K562 (cell line): ENCODE data around the gene SPOUT1. TPM values are rescaled to one million over a fixed set of nuclear protein-coding genes. Genes with fewer than 3 reads are reported as not detected.
"Not testable (repeated sequence)": the region's sequence is repeated elsewhere in the genome, so short reads cannot be mapped to it uniquely, and the experiment has no call there.

Experiments
- ATAC-seq: fragments of 200-7000 bp; cut with Tn5 transposase; 3 replicates; pipeline ENCODE4 v1.9.1; 2020; ENCODE audit warnings: moderate library complexity
- BruUV-seq: library from RNA; stranded (reverse); fragments of 400-500 nt; replicated peaks from 2 replicates; lab custom pipeline; 2021; lab: Mats Ljungman, UMichigan
- CTCF ChIA-PET: fragments of 300-600 bp; formaldehyde crosslinking; extraction: SDS; loops from one replicate; lab custom pipeline; 2021; ENCODE audit warnings: low intra/inter-chr PET ratio; lab: Yijun Ruan, JAX
- POLR2A ChIA-PET: fragments of 300-600, 350-650 bp; sonication (Branson Sonifier 250); formaldehyde crosslinking; extraction: SDS; loops from one replicate; lab custom pipeline; 2021; ENCODE audit warnings: antibody characterized with exemption, inconsistent platforms; lab: Yijun Ruan, JAX
- DNase-seq, 4 experiments: peaks; one replicate each; pipeline versions ENCODE4 v3.0.0 to v3.0.0-alpha.2; 2011 to 2018; ENCODE audit warnings: low spot score in 3 of 4, mixed read lengths in 3 of 4; ENCODE audit errors: extremely low read depth in 1 of 4
- FAIRE-seq: peaks from 2 replicates; lab custom pipeline; 2011; peaks lifted over from hg19 to GRCh38; lab: Jason Lieb, UNC
- H2AFZ ChIP-seq: 2 replicates; pipeline ENCODE4 v1.6.0; 2011; ENCODE audit warnings: low read depth, low read length, control low read depth, inconsistent platforms
- H3K27ac ChIP-seq: fragments of 200-600 bp; 3 replicates; pipeline ENCODE4 v1.8.0; 2011; ENCODE audit warnings: low read depth, mild to moderate bottlenecking, control low read depth, inconsistent platforms, low read length, moderate library complexity, mixed read lengths; ENCODE audit errors: extremely low read depth
- H3K27me3 ChIP-seq, 2 experiments: fragments of 300-600 bp in 1 of 2; 2 replicates in 1 of 2; 3 replicates in 1 of 2; pipeline versions ENCODE4 v1.6.0 to v1.8.0; 2011; ENCODE audit warnings: inconsistent platforms in 2 of 2, low read length in 2 of 2, mild to moderate bottlenecking in 1 of 2, mixed read lengths in 1 of 2, moderate library complexity in 1 of 2; ENCODE audit not compliant: control insufficient read depth in 2 of 2, insufficient read depth in 2 of 2
- H3K36me3 ChIP-seq: fragments of 300-600 bp; 3 replicates; pipeline ENCODE4 v1.8.0; 2011; ENCODE audit warnings: mild to moderate bottlenecking, low read length, inconsistent platforms; ENCODE audit not compliant: control insufficient read depth, insufficient read depth
- H3K4me1 ChIP-seq, 2 experiments: fragments of 200-600 bp in 1 of 2; replicated peaks in 1 of 2; 2 replicates in 1 of 2; 3 replicates in 1 of 2; pipeline versions ENCODE4 v1.5.1 to v1.8.0; 2011; ENCODE audit warnings: inconsistent platforms in 2 of 2, low read length in 2 of 2, mild to moderate bottlenecking in 1 of 2, mixed read lengths in 1 of 2, moderate library complexity in 1 of 2; ENCODE audit not compliant: control insufficient read depth in 2 of 2, insufficient read depth in 2 of 2
- H3K4me2 ChIP-seq: 2 replicates; pipeline ENCODE4 v1.6.1; 2011; ENCODE audit warnings: low read length, control low read depth, inconsistent platforms, mixed read lengths; ENCODE audit not compliant: insufficient read depth
- H3K4me3 ChIP-seq: fragments of 200-600 bp; sonication (generic), shearing (Covaris generic); 2 replicates; pipeline ENCODE4 v1.5.1; 2016; ENCODE audit warnings: control low read depth, inconsistent platforms
- H3K79me2 ChIP-seq: fragments of 200-600 bp; 3 replicates; pipeline ENCODE4 v1.8.0; 2011; ENCODE audit warnings: low read length, inconsistent platforms; ENCODE audit not compliant: control insufficient read depth, insufficient read depth
- H3K9ac ChIP-seq, 2 experiments: 2 replicates each; pipeline versions ENCODE4 v1.6.0 to v1.6.1; 2011; ENCODE audit warnings: low read depth in 2 of 2, low read length in 2 of 2, control low read depth in 1 of 2, inconsistent platforms in 1 of 2, mild to moderate bottlenecking in 1 of 2, mixed read lengths in 1 of 2; ENCODE audit not compliant: insufficient read depth in 1 of 2
- H3K9me1 ChIP-seq: one replicate; pipeline ENCODE4 v1.6.0; 2011; ENCODE audit warnings: inconsistent platforms, mild to moderate bottlenecking, low read length, moderate library complexity; ENCODE audit not compliant: control insufficient read depth, insufficient read depth
- H3K9me3 ChIP-seq: replicated peaks from 2 replicates; pipeline ENCODE4 v1.5.1; 2011; ENCODE audit warnings: low read depth, low read length, inconsistent platforms; ENCODE audit not compliant: control insufficient read depth, insufficient read depth
- H4K20me1 ChIP-seq: replicated peaks from 2 replicates; pipeline ENCODE4 v1.6.1; 2011; ENCODE audit warnings: low read length, inconsistent platforms, mixed read lengths; ENCODE audit not compliant: control insufficient read depth, insufficient read depth
- CTCF ChIP-seq, 3 experiments: IDR thresholded peaks in 2 of 3; conservative IDR thresholded peaks in 1 of 3; 2 replicates each; pipeline ENCODE4 v1.5.1; 2011 to 2012; ENCODE audit warnings: low read length in 3 of 3, mild to moderate bottlenecking in 3 of 3, control low read depth in 2 of 3, improper control_type of control experiment in 1 of 3, inconsistent platforms in 1 of 3, low read depth in 1 of 3, mixed read lengths in 1 of 3, moderate library complexity in 1 of 3; ENCODE audit not compliant: insufficient read depth in 2 of 3
- RAD21 ChIP-seq, 2 experiments: fragments of 250-450 bp in 1 of 2; fragments of 450-650 bp in 1 of 2; sonication (Bioruptor Pico) in 1 of 2; formaldehyde crosslinking in 1 of 2; IDR thresholded peaks in 1 of 2; conservative IDR thresholded peaks in 1 of 2; 2 replicates each; pipeline versions ENCODE4 v1.4.0 to v1.8.0; 2020 to 2022; ENCODE audit warnings: mild to moderate bottlenecking in 2 of 2, moderate library complexity in 1 of 2
- WGBS: fragments of 100-300 bp; shearing (Covaris generic); methylation state at CpG from one replicate; pipeline ENCODE4 v1.1.6; 2016; ENCODE audit warnings: low coverage, mixed read lengths; ENCODE audit not compliant: insufficient coverage; ENCODE audit errors: missing lambda C conversion rate; 5-methylcytosine and 5-hydroxymethylcytosine counted together
- in situ Hi-C: fragments of 300-500 bp; cut with MboI; formaldehyde crosslinking; loops from 4 replicates; pipeline ENCODE4 v1.15.0; 2018; ENCODE audit warnings: inconsistent platforms, mixed read lengths
- intact Hi-C: fragments of 100-400 bp; cut with micrococcal nuclease; formaldehyde crosslinking; loops from 2 replicates; pipeline ENCODE4 v1.14.2; 2022
- polyA plus RNA-seq, 8 experiments: library from polyadenylated mRNA; depleted of rRNA in 4 of 8; stranded (reverse) in 5 of 8; unstranded in 3 of 8; fragments of >200 nt; fragmentation: Nextera tagmentation in 2 of 8; fragmentation: Illumina TruSeq in 1 of 8; extraction: Ambion mirVana in 2 of 8; extraction: Trizol in 1 of 8; gene quantifications; 2 replicates each; pipeline versions ENCODE4 v1.2.1 to v1.2.3, GENCODE V29; 2011 to 2014; ENCODE audit warnings: inconsistent platforms in 1 of 8, missing spikeins in 1 of 8
- total RNA-seq, 7 experiments: library from RNA; depleted of rRNA in 6 of 7; stranded (reverse); fragments of >200 nt in 6 of 7; fragmentation: Illumina TruSeq in 2 of 7; extraction: Trizol in 2 of 7; gene quantifications; 2 replicates each; pipeline versions ENCODE4 v1.2.1 to v1.2.3, GENCODE V29; 2011 to 2021; ENCODE audit warnings: low replicate concordance in 1 of 7

Gene SPOUT1
- total and polyA plus RNA-seq, 9 of the 15 experiments (the other 6 are each of a cell fraction or from before 2014, with no cell fraction given): 10.6 to 121 (median 37.4) TPM

- ATAC-seq, H3K79me2 ChIP-seq, FAIRE-seq, H3K4me1 ChIP-seq, in situ Hi-C loops, H3K27ac ChIP-seq, intact Hi-C loops, H2AFZ ChIP-seq, BruUV-seq, H3K4me3 ChIP-seq, H3K9ac ChIP-seq, H3K27me3 ChIP-seq, H4K20me1 ChIP-seq, H3K9me1 ChIP-seq, H3K36me3 ChIP-seq, H3K4me2 ChIP-seq, DNase-seq: not testable (repeated sequence)
- peaks cover 11% of the 10 kb centered on the region for H3K9me3 ChIP-seq
- 49% methylated on average over 2 of the region's 2 CpGs for WGBS
- POLR2A ChIA-PET: interaction anchor here (0.9 kb wide), 1 partner anchor 129 kb away, joined by 3 read pairs; the partner anchor contains the start of gene ZDHHC12
- CTCF ChIA-PET: interaction anchor here (1.2 kb wide), 1 partner anchor 75 kb away, joined by 4 read pairs; no protein-coding TSS in a partner anchor
Observed at GRCh38 chr9:128852646-128853045, 23.1 kb upstream of the SPOUT1 start.

DNA sequence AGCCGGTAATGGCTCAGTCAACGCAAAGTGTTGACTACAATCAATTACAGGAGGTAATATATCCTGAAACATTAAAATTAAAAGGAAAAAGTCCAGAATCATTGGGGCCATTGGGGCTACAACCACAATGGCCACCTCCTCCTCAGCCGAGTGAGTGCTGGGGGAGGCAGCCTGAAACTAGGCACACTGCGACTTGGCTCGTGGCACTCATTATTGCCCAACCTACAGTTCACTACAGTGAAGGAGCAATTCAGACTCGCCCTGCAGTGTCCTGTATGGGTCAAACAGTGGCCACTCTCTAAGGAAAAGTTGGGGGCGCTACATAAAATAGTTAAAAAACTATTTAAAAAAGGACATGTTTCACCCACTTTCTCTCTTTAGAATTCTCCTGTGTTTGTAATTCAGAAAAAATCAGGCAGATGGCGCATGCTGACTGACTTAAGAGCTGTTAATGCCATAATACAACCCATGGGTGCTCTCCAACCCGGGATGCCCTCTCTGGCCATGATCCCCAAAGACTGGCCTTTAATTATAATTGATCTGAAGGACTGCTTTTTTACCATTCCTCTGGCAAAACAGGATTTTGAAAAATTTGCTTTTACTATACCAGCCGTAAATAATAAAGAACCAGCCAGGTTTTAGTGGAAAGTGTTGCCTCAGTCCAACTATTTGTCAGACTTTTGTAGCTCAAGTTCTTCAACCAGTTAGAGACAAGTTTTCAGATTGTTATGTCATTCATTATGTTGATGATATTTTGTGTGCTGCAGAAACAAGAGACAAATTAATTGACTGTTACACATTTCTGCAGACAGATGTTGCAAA lies 22.4 kb upstream of the SPOUT1 start:
- peak; percentile 25 to 53 (median 40); a peak in 3 of 6 replicates for TF ChIP-seq CTCF (IDR thresholded peaks at IDR 0.05 in 2 of 3, conservative IDR thresholded peaks at IDR 0.05 in 1 of 3; ENCODE audit: insufficient read depth in 2 of 3, low read depth in 1 of 3, low read length in 3 of 3)
- TF ChIP-seq RAD21 (CRISPR knock-in tag; conservative IDR thresholded peaks at IDR 0.05 in 1 of 2, IDR thresholded peaks at IDR 0.05 in 1 of 2): peak in 1 of 2 experiments; percentile 55; a peak in 3 of 4 replicates
- FAIRE-seq, H4K20me1 ChIP-seq, H2AFZ ChIP-seq, H3K27ac ChIP-seq, H3K27me3 ChIP-seq, ATAC-seq, H3K36me3 ChIP-seq, H3K79me2 ChIP-seq, H3K9ac ChIP-seq, H3K9me1 ChIP-seq, intact Hi-C loops, in situ Hi-C loops, H3K4me1 ChIP-seq, H3K4me3 ChIP-seq, H3K4me2 ChIP-seq, BruUV-seq: not testable (repeated sequence)
- 66% methylated on average over 10 of the region's 10 CpGs for WGBS
- ChIA-PET POLR2A (interaction anchor here (0.7 to 0.9 kb wide), 2 partner anchors 110 to 128 kb away, joined by 3 read pairs; partner anchors contain the start of gene ZDHHC12), CTCF (interaction anchor here (1.0 to 1.2 kb wide), 2 partner anchors 76 to 78 kb away, joined by 3 to 4 read pairs; no protein-coding TSS in a partner anchor)
- DNase-seq: peak in 1 of 4 experiments; percentile 37
- peaks cover 12% of the 10 kb centered on the region for H3K9me3 ChIP-seq
